ENCODE results near the gene ARHGEF37. TPM values are rescaled to one million over a fixed set of nuclear protein-coding genes. Genes with fewer than 3 reads are reported as not detected.

The ARHGEF37 gene
- total RNA-seq, 1 donor from 2014 or later, result 1.1 TPM

GRCh38 chr5:149608936-149609545 lies 27.7 kb downstream of the ARHGEF37 start:
- no peak for ATAC-seq (ENCODE audit: low read depth)
- TF ChIP-seq CTCF (IDR thresholded peaks at IDR 0.05), result no peak
- POLR2A ChIA-PET, result interaction anchor here (1.2 kb wide), 1 partner anchor 8 kb away, joined by 4 read pairs; no protein-coding TSS in a partner anchor
- CTCF ChIA-PET, result no interaction called here
- no peak overlapping the region for H3K4me3 Mint-ChIP-seq
- H3K27me3 Mint-ChIP-seq, result no peaks in the 10 kb centered on the region
- H3K4me1 Mint-ChIP-seq, result peaks cover 22% of the 10 kb centered on the region
- DNase-seq, result no peak
- peaks cover 3% of the 10 kb centered on the region for H3K9me3 Mint-ChIP-seq
- H3K27ac Mint-ChIP-seq, result no peak overlapping the region
- intact Hi-C loops (cut with micrococcal nuclease), result no loop called here
- no peaks in the 10 kb centered on the region for H3K36me3 Mint-ChIP-seq (ENCODE audit: low read depth)

GRCh38 chr5:149609640-149610219 lies 28.4 kb downstream of the ARHGEF37 start:
- POLR2A ChIA-PET, result no interaction called here
- no peak for DNase-seq
- TF ChIP-seq CTCF (IDR thresholded peaks at IDR 0.05), result no peak
- intact Hi-C loops (cut with micrococcal nuclease), result no loop called here
- Mint-ChIP-seq H3K4me1 (peaks cover 22% of the 10 kb centered on the region), H3K27ac (no peak overlapping the region), H3K36me3 (ENCODE audit: low read depth) (no peaks in the 10 kb centered on the region), H3K9me3 (peaks cover 3% of the 10 kb centered on the region), H3K4me3 (no peak overlapping the region), H3K27me3 (no peaks in the 10 kb centered on the region)
- CTCF ChIA-PET, result no interaction called here
- no peak for ATAC-seq (ENCODE audit: low read depth)

DNA sequence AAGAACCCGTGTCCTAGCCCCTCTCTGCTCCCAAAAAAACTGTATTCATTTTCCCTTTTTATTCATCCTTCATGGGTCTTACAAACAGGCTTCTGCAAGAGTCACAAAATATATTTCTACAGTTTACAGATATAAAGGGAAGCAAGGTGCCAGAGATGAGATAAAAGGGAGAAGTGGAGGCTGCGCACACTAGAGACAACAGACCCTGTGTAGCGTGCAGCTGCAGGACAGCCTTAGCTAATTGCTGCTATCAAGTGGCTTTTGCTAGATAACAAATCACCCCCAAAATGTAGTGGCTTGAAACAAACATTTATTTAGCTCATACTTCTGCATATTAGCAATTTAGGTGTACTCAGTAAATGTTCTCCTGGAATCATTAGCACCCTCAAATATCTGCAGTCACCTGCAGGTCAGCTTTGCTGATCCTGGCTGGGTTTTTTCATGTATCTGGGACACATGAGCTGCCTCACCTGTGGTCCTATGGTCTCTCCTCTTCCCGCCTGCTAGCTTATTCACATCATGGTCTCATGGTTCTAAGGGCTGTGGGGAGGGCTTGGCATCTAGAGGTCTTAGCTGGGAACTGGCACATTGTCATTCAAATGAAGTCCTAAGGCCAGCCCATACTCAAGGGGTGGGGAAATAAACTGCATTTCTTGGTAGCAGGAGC lies 29.4 kb downstream of the ARHGEF37 start:
- DNase-seq, result no peak
- H3K4me3 Mint-ChIP-seq, result no peak overlapping the region
- no peaks in the 10 kb centered on the region for H3K27me3 Mint-ChIP-seq
- peaks cover 3% of the 10 kb centered on the region for H3K9me3 Mint-ChIP-seq
- peaks cover 17% of the 10 kb centered on the region for H3K4me1 Mint-ChIP-seq
- ChIA-PET CTCF (interaction anchor here (0.6 kb wide), 1 partner anchor 9 kb away, joined by 4 read pairs; no protein-coding TSS in a partner anchor), POLR2A (no interaction called here)
- no peak for TF ChIP-seq CTCF (IDR thresholded peaks at IDR 0.05)
- ATAC-seq (ENCODE audit: low read depth), result no peak
- intact Hi-C loops (cut with micrococcal nuclease), result no loop called here
- H3K36me3 Mint-ChIP-seq (ENCODE audit: low read depth), result no peaks in the 10 kb centered on the region
- H3K27ac Mint-ChIP-seq, result no peak overlapping the region

DNA sequence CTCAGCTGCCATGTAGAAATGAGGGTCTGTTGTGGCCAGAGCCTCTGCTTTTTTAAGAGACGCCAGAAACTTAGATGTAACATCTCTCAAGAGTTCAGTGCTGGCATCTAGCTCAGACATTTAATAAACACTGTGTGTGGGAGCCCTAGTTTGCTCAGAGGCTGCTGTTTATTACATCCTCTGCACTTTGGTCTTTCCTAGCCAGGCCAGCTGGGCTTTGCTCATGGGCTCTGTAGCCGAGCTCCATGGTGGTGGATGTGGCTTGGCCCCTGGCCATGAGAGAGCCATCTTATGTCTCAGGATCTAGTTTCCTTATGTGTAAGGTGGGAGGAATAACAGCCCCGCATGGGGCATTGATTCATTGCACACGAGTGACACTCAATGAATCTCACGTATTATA lies 30.0 kb downstream of the ARHGEF37 start:
- H3K36me3 Mint-ChIP-seq (ENCODE audit: low read depth), result no peaks in the 10 kb centered on the region
- peaks cover 17% of the 10 kb centered on the region for H3K4me1 Mint-ChIP-seq
- peaks cover 3% of the 10 kb centered on the region for H3K9me3 Mint-ChIP-seq
- no peak for ATAC-seq (ENCODE audit: low read depth)
- ChIA-PET POLR2A (no interaction called here), CTCF (no interaction called here)
- no peaks in the 10 kb centered on the region for H3K27me3 Mint-ChIP-seq
- no peak for TF ChIP-seq CTCF (IDR thresholded peaks at IDR 0.05)
- intact Hi-C loops (cut with micrococcal nuclease), result no loop called here
- DNase-seq, result no peak
- no peak overlapping the region for H3K4me3 Mint-ChIP-seq
- H3K27ac Mint-ChIP-seq, result no peak overlapping the region

DNA sequence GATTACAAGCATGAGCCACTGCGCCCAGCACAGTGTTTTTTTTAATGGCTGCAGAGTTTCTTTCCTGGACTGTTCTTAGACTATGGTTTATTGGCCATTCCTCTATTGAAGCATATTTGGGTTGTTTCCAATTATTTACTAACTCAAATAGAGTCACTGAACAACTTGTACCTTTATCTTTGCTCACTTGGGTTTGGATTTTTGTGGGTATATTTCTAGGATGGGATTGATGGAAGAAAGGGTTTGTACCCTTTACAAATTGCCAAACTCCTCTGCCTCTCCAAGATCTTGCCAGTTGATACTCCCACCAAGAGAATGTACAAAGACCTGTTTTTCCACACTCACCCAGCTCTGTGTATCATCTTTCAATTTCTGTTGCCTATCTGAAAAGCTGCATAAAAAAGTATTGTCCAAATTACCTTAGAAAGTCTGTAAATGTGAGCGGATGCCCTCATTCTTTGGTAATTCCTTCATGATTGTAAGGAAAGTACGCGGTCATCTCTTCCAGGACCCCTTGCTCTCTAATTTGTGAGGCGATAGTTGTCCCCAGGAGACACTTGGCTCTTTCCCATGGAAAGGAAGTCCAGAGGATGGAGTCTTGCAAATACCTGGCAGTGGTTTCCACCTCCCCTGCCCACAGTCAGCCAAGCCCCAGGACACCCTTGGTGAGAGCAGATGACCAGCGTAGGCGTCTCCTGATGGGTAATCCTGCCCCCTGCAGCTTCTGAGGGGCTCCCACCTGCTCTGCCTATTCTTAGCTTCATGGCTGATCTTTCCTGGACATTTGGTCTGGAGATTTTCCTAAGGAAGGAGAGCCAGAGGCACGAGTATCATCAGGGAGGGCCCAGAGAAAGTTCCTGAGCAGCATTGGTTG lies 33.0 kb downstream of the ARHGEF37 start:
- Mint-ChIP-seq H3K27ac (no peak overlapping the region), H3K9me3 (peaks cover 1% of the 10 kb centered on the region)

More for the DNA sequence above, 33.0 kb downstream of the ARHGEF37 start:
- Mint-ChIP-seq H3K36me3 (ENCODE audit: low read depth) (no peaks in the 10 kb centered on the region), H3K4me1 (peaks cover 34% of the 10 kb centered on the region), H3K4me3 (no peak overlapping the region), H3K27me3 (no peaks in the 10 kb centered on the region)
- no peak for TF ChIP-seq CTCF (IDR thresholded peaks at IDR 0.05)
- intact Hi-C loops (cut with micrococcal nuclease), result no loop called here
- no peak for DNase-seq
- no peak for ATAC-seq (ENCODE audit: low read depth)
- ChIA-PET POLR2A (no interaction called here), CTCF (no interaction called here)

All from activated B cell treated with CpG ODN at 0.5 μM for 24 hours (primary cell).